AG04450 (cell line): ENCODE data around the gene ARTN. TPM values are rescaled to one million over a fixed set of nuclear protein-coding genes. Genes with fewer than 3 reads are reported as not detected.

Experiments
- CTCF ChIA-PET: fragments of 300-600, 350-600 bp; formaldehyde crosslinking; extraction: SDS; loops from one replicate; lab custom pipeline; 2022; ENCODE audit warnings: antibody characterized with exemption, inconsistent platforms; lab: Charles Lee
- POLR2A ChIA-PET: fragments of 350-600 bp; formaldehyde crosslinking; extraction: SDS; loops from one replicate; lab custom pipeline; 2021; ENCODE audit warnings: antibody characterized with exemption, inconsistent platforms; lab: Yijun Ruan, JAX
- DNase-seq: peaks from one replicate; pipeline ENCODE4 v3.0.0-alpha.2; 2011; ENCODE audit warnings: low read depth, low spot score
- H3K27ac ChIP-seq: one replicate; pipeline ENCODE4 v1.5.1; 2012; ENCODE audit warnings: low read depth, low read length, control low read depth
- H3K27me3 ChIP-seq: one replicate; pipeline ENCODE4 v1.6.0; 2012; ENCODE audit warnings: low read length; ENCODE audit not compliant: control insufficient read depth, insufficient read depth
- H3K4me3 ChIP-seq: 2 replicates; pipeline ENCODE4 v1.5.1; 2011; ENCODE audit warnings: mild to moderate bottlenecking, low read depth, low read length, control low read depth
- H3K9me3 ChIP-seq: 2 replicates; pipeline ENCODE4 v1.5.1; 2012; ENCODE audit warnings: low read length; ENCODE audit not compliant: control insufficient read depth, insufficient read depth
- polyA plus RNA-seq: library from polyadenylated mRNA; depleted of rRNA; stranded (reverse); fragments of >200 nt; gene quantifications from 2 replicates; pipeline ENCODE4 v1.2.3, GENCODE V29; 2011
- TF ChIP-seq, protein P1 (sequence below): IDR thresholded peaks from 2 replicates; pipeline ENCODE4 v1.5.1; 2011; ENCODE audit warnings: low read depth, low read length, control low read depth, inconsistent platforms

ARTN gene
- polyA plus RNA-seq, 1 experiment, result not detected

DNA sequence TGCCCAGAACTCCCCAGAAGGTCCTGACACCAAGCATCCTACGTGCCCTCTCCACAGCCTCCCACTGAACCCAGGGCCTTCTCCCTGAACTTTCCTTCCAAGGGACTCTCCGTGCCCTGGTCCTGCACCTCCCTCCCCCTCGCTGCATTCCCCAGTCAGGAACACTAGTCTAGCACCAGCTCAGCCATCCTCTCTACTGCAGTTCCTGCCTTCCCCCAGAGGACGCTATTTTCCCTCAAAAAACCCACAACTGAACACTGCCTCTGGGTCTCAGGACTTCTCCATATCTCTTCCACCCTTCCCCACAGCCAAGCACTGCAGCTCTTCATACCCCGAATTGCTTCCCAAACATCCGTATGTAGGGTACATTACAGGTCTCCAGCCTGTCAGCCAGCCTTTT is 12.6 kb upstream of the ARTN start:
- H3K27me3 ChIP-seq, result no peaks in the 10 kb centered on the region
- no peak overlapping the region for H3K27ac ChIP-seq
- no peak overlapping the region for H3K4me3 ChIP-seq
- no peaks in the 10 kb centered on the region for H3K9me3 ChIP-seq
- TF ChIP-seq, protein P1, sequence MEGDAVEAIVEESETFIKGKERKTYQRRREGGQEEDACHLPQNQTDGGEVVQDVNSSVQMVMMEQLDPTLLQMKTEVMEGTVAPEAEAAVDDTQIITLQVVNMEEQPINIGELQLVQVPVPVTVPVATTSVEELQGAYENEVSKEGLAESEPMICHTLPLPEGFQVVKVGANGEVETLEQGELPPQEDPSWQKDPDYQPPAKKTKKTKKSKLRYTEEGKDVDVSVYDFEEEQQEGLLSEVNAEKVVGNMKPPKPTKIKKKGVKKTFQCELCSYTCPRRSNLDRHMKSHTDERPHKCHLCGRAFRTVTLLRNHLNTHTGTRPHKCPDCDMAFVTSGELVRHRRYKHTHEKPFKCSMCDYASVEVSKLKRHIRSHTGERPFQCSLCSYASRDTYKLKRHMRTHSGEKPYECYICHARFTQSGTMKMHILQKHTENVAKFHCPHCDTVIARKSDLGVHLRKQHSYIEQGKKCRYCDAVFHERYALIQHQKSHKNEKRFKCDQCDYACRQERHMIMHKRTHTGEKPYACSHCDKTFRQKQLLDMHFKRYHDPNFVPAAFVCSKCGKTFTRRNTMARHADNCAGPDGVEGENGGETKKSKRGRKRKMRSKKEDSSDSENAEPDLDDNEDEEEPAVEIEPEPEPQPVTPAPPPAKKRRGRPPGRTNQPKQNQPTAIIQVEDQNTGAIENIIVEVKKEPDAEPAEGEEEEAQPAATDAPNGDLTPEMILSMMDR, result no peak
- ChIA-PET POLR2A (no interaction called here), CTCF (interaction anchor here (1.7 kb wide), 2 partner anchors 14 to 157 kb away, joined by 9 to 12 read pairs; partner anchors contain the start of gene ARTN)
- DNase-seq, result no peak

DNA sequence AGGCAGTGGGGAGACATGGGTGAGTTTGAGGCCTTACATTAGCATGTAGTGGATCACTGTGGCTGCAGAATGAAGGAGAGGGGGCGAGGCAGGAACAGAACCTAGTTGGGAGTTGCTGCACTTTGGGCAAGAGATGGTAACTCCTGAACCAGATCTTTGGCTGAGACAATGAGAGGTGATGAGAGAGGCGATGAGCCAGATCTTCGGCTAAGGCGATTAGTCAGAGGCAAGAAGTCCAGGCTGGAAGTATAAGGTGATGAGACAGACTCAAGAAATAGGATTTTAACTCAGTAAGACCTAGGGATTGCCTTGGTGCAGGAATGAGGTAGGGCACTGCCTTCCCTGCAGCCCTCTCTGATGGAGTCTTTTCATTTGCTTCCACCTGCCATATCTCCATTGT is 9.1 kb upstream of the ARTN start:
- ChIA-PET POLR2A (interaction anchor here (0.6 kb wide), 1 partner anchor 178 kb away, joined by 3 read pairs; no protein-coding TSS in a partner anchor), CTCF (interaction anchor here (1.5 kb wide), 1 partner anchor 10 kb away, joined by 13 read pairs; no protein-coding TSS in a partner anchor)
- peaks cover 3% of the 10 kb centered on the region for H3K9me3 ChIP-seq
- no peak overlapping the region for H3K4me3 ChIP-seq
- no peaks in the 10 kb centered on the region for H3K27me3 ChIP-seq
- no peak for DNase-seq
- TF ChIP-seq, protein P1, result no peak
- no peak overlapping the region for H3K27ac ChIP-seq

DNA sequence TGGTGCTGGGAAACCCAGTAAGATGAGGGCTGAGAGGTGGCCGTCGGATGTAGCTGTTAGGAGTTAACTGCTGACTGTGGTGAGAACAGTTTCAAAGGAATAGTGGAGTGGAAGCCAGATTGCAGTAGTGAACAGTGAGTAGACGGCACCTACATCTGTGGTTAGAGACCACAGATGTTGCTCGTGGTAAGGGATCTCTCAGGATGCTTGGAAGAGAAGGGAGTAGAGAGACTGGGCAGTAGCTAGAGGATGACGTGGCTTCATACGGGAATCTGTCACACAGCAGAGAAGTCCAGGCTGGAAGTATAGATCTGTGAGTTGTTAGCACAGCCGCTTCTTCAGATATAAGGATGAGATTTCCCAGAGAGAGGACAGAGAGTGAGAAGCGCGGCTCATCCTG is 7.8 kb upstream of the ARTN start:
- Histone ChIP-seq H3K4me3 (no peak overlapping the region), H3K9me3 (peaks cover 12% of the 10 kb centered on the region), H3K27ac (no peak overlapping the region), H3K27me3 (no peaks in the 10 kb centered on the region)
- ChIA-PET CTCF (interaction anchor here (1.5 kb wide), 1 partner anchor 9 kb away, joined by 7 read pairs; no protein-coding TSS in a partner anchor), POLR2A (no interaction called here)
- TF ChIP-seq, protein P1, result no peak
- DNase-seq, result no peak

DNA sequence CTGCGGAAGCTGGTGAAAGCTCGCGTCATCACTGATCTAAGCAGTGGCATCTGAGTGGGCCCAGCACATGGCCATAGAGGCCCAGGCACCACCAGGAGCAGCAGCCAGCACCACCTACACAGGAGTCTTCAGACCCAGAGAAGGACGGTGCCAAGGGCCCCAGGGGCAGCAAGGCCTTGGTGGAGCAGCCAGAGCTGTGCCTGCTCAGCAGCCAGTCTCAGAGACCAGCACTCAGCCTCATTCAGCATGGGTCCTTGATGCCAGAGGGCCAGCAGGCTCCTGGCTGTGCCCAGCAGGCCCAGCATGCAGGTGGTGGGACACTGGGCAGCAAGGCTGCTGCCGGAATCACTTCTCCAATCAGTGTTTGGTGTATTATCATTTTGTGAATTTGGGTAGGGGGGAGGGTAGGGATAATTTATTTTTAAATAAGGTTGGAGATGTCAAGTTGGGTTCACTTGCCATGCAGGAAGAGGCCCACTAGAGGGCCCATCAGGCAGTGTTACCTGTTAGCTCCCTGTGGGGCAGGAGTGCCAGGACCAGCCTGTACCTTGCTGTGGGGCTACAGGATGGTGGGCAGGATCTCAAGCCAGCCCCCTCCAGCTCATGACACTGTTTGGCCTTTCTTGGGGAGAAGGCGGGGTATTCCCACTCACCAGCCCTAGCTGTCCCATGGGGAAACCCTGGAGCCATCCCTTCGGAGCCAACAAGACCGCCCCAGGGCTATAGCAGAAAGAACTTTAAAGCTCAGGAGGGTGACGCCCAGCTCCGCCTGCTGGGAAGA is 3.2 kb upstream of the ARTN start:
- H3K27me3 ChIP-seq, result no peaks in the 10 kb centered on the region
- ChIA-PET CTCF (interaction anchor here (4.7 kb wide), 1 partner anchor 166 kb away, joined by 29 read pairs; no protein-coding TSS in a partner anchor), POLR2A (no interaction called here)
- peaks cover 12% of the 10 kb centered on the region for H3K9me3 ChIP-seq
- TF ChIP-seq, protein P1, result peak; percentile 32
- no peak for DNase-seq
- H3K4me3 ChIP-seq, result no peak overlapping the region
- H3K27ac ChIP-seq, result no peak overlapping the region

DNA sequence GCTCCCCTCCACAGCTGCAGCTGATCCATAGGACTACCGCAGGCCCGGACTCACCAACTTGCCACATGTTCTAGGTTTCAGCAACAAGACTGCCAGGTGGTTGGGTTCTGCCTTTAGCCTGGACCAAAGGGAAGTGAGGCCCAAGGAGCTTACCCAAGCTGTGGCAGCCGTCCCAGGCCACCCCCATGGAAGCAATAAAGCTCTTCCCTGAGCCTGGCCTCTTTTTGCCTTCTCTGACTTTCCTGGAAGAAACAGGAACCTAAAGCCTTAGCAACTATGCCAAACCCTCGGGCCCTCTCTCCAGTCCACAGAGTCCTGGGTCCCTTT is 2.7 kb upstream of the ARTN start:
- CTCF ChIA-PET, result interaction anchor here (4.7 kb wide), 1 partner anchor 167 kb away, joined by 29 read pairs; no protein-coding TSS in a partner anchor
- POLR2A ChIA-PET, result no interaction called here
- no peak for DNase-seq
- Histone ChIP-seq H3K9me3 (peaks cover 12% of the 10 kb centered on the region), H3K27ac (no peak overlapping the region), H3K27me3 (no peaks in the 10 kb centered on the region), H3K4me3 (no peak overlapping the region)
- TF ChIP-seq, protein P1, result no peak
